SK-N-SH treated with all-trans-retinoic acid at 6 μM for 48 hours (cell line): Measurements from ENCODE around the gene ANKS3.
A peak's percentile ranks its signal among the peaks of the same experiment; 100 is the strongest.

Experiments used
- ATAC-seq: fragments of 200-7000 bp; cut with Tn5 transposase; 3 replicates; pipeline ENCODE4 v1.9.1; 2020; ENCODE audit warnings: mild to moderate bottlenecking, moderate library complexity
- ARNTL ChIP-seq: fragments of 450-650 bp; formaldehyde crosslinking; IDR thresholded peaks from 2 replicates; pipeline ENCODE4 v1.5.0; 2020; ENCODE audit warnings: low read depth, mild to moderate bottlenecking, moderate library complexity, borderline replicate concordance
- BACH2 ChIP-seq: fragments of 250-450 bp; sonication (Bioruptor Pico); IDR thresholded peaks from 2 replicates; pipeline ENCODE4 v1.9.0; 2021; ENCODE audit warnings: mild to moderate bottlenecking, borderline replicate concordance
- ESRRG ChIP-seq: fragments of 250-450 bp; sonication (Bioruptor Pico); IDR thresholded peaks from 2 replicates; pipeline ENCODE4 v1.6.1; 2021; ENCODE audit warnings: mild to moderate bottlenecking
- GLIS3 ChIP-seq: fragments of 250-450 bp; sonication (Bioruptor Pico); IDR thresholded peaks from 2 replicates; pipeline ENCODE4 v1.5.0; 2020; ENCODE audit warnings: mild to moderate bottlenecking, moderate library complexity
- OSR1 ChIP-seq: fragments of 250-450 bp; sonication (Bioruptor Pico); IDR thresholded peaks from 2 replicates; pipeline ENCODE4 v1.8.0; 2022; ENCODE audit warnings: moderate library complexity, mild to moderate bottlenecking, inconsistent platforms
- PPARA ChIP-seq: fragments of 250-450 bp; sonication (Bioruptor Pico); IDR thresholded peaks from 2 replicates; pipeline ENCODE4 v1.5.0; 2020; ENCODE audit warnings: mild to moderate bottlenecking, borderline replicate concordance
- RARB ChIP-seq: fragments of 250-450 bp; sonication (Bioruptor Pico); IDR thresholded peaks from 2 replicates; pipeline ENCODE4 v1.8.0; 2021; ENCODE audit warnings: mild to moderate bottlenecking, moderate library complexity
- SNAI2 ChIP-seq: fragments of 250-450 bp; sonication (Bioruptor Pico); IDR thresholded peaks from 2 replicates; pipeline ENCODE4 v1.5.0; 2020; ENCODE audit warnings: mild to moderate bottlenecking, moderate library complexity
- TCF4 ChIP-seq: fragments of 250-450 bp; sonication (Bioruptor Pico); IDR thresholded peaks from 2 replicates; pipeline ENCODE4 v1.8.0; 2021; ENCODE audit warnings: mild to moderate bottlenecking, moderate library complexity, borderline replicate concordance
- ZC3H10 ChIP-seq: fragments of 250-450 bp; sonication (Bioruptor Pico); IDR thresholded peaks from 2 replicates; pipeline ENCODE4 v1.5.1; 2021; ENCODE audit warnings: mild to moderate bottlenecking, moderate library complexity
- ZFP30 ChIP-seq: fragments of 450-650 bp; formaldehyde crosslinking; IDR thresholded peaks from 2 replicates; pipeline ENCODE4 v1.5.0; 2022; ENCODE audit warnings: mild to moderate bottlenecking, moderate library complexity
- ZNF565 ChIP-seq: fragments of 450-650 bp; formaldehyde crosslinking; conservative IDR thresholded peaks from 2 replicates; pipeline ENCODE4 v1.5.0; 2020; ENCODE audit warnings: low read depth, mild to moderate bottlenecking, moderate library complexity
- ZNF70 ChIP-seq: fragments of 450-650 bp; formaldehyde crosslinking; IDR thresholded peaks from 2 replicates; pipeline ENCODE4 v1.5.0; 2020; ENCODE audit warnings: mild to moderate bottlenecking, moderate library complexity
- TF ChIP-seq, protein P1 (sequence below): fragments of 250-450 bp; sonication (Bioruptor Pico); IDR thresholded peaks from 2 replicates; pipeline ENCODE4 v1.8.0; 2020; ENCODE audit warnings: mild to moderate bottlenecking, moderate library complexity, borderline replicate concordance
- TF ChIP-seq, protein P2 (sequence below): fragments of 250-450 bp; sonication (Bioruptor Pico); IDR thresholded peaks from 2 replicates; pipeline ENCODE4 v1.8.0; 2021; ENCODE audit warnings: low read depth, mild to moderate bottlenecking, moderate library complexity, borderline replicate concordance
- TF ChIP-seq, protein P3 (sequence below): fragments of 250-450 bp; sonication (Bioruptor Pico); IDR thresholded peaks from 2 replicates; pipeline ENCODE4 v1.5.0; 2020; ENCODE audit warnings: mild to moderate bottlenecking, moderate library complexity
- TF ChIP-seq, protein P4 (sequence below): fragments of 250-450 bp; sonication (Bioruptor Pico); IDR thresholded peaks from 2 replicates; pipeline ENCODE4 v1.5.1; 2020; ENCODE audit warnings: low read depth, mild to moderate bottlenecking, moderate library complexity

ANKS3 gene

DNA sequence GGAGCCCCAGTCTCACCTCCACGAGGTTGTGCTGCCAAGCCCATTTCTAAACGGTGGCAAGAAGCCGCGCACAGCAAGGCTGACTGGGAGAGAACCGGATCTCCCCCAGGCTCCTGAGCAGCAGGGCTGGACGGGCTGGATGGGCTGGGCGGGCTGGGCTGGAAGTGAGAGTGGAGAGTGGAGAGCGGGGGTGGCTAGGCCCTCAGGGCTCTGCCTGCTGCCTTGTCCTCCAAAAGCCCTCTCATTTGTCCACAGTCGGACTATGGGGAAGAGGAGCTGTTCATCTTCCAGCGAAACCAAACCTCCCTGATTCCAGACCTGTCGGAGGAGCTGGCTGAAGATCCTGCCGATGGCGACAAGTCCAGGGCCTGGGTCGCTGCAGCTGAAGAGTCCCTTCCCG is 3.5 kb upstream of the ANKS3 start:
- TF ChIP-seq ZNF70 (CRISPR knock-in tag) = no peak
- no peak for TF ChIP-seq OSR1 (CRISPR knock-in tag)
- TF ChIP-seq GLIS3 (CRISPR knock-in tag) = no peak
- TF ChIP-seq RARB (CRISPR knock-in tag) = no peak
- no peak for TF ChIP-seq ZNF565
- TF ChIP-seq BACH2 (CRISPR knock-in tag) = no peak
- TF ChIP-seq, all 23 proteins: peak for 0
- ATAC-seq = no peak

DNA sequence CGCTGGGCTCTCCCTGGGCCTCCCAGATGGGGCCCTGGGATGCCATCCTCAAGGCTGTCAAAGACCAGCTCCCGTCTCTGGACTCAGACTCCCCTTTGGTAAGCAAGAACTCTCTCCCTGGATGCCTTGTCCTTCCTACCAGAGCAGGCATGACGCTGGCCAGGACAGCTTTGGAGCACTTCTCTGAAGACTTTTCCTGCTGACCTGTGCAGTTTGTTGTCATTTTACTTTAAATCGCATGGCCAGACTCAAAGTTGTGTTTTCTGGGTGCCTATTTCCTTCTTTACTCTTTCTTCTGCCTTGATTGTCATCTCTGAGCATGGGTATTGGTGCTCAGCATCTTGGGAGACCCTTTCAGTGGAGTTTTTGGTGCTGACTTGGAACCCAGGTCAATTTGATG is 2.5 kb upstream of the ANKS3 start:
- ATAC-seq = no peak
- TF ChIP-seq, protein P1, sequence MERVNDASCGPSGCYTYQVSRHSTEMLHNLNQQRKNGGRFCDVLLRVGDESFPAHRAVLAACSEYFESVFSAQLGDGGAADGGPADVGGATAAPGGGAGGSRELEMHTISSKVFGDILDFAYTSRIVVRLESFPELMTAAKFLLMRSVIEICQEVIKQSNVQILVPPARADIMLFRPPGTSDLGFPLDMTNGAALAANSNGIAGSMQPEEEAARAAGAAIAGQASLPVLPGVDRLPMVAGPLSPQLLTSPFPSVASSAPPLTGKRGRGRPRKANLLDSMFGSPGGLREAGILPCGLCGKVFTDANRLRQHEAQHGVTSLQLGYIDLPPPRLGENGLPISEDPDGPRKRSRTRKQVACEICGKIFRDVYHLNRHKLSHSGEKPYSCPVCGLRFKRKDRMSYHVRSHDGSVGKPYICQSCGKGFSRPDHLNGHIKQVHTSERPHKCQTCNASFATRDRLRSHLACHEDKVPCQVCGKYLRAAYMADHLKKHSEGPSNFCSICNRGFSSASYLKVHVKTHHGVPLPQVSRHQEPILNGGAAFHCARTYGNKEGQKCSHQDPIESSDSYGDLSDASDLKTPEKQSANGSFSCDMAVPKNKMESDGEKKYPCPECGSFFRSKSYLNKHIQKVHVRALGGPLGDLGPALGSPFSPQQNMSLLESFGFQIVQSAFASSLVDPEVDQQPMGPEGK = no peak
- TF ChIP-seq ZC3H10 = no peak
- TF ChIP-seq ARNTL = no peak
- TF ChIP-seq SNAI2 (CRISPR knock-in tag) = no peak
- no peak for TF ChIP-seq ESRRG
- TF ChIP-seq TCF4 (CRISPR knock-in tag) = no peak
- TF ChIP-seq, protein P2, sequence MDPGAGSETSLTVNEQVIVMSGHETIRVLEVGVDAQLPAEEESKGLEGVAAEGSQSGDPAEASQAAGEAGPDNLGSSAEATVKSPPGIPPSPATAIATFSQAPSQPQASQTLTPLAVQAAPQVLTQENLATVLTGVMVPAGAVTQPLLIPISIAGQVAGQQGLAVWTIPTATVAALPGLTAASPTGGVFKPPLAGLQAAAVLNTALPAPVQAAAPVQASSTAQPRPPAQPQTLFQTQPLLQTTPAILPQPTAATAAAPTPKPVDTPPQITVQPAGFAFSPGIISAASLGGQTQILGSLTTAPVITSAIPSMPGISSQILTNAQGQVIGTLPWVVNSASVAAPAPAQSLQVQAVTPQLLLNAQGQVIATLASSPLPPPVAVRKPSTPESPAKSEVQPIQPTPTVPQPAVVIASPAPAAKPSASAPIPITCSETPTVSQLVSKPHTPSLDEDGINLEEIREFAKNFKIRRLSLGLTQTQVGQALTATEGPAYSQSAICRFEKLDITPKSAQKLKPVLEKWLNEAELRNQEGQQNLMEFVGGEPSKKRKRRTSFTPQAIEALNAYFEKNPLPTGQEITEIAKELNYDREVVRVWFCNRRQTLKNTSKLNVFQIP = no peak

DNA sequence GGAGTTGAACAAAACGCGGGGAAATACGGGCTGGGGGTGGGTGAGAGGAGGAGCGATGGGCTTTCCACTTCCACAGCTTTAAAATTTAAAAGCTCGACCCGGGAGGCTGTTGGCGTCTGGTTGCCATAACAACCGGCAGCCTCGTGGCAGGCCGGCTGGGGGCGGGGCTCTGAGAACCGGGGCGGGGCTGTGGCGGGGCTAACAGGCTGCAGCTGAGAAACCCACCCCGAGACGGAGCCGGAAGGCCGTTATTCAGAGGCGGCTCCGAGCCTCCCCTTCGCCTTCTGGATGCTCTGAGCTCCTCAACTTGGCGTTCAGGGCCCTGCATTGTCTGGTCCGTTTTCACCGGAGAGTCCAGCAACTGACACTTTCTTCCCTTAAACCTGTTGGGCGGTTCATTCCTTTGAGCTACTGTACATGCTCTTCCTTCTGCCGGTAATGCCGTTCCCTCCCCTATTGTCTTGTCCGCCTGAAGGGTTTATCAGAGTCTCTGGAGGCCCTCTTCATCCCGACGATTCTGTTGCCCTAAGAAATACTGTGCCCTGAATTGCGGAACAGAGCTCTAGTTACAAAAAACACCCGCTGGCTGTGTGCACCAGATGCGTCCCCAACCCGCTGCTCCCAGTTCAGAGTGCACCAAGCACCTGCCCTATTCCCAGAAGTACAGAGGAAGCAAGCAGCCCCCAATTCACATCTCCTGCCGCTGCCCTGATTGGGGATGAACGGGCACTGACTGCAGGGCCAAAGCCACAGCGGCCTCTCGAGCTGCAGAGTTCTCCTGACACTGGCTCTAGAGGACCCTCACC is 862 bp upstream of the ANKS3 start:
- TF ChIP-seq BACH2 (CRISPR knock-in tag) (no peak), PPARA (CRISPR knock-in tag) (no peak), SNAI2 (CRISPR knock-in tag) (no peak), ARNTL (no peak), ZFP30 (CRISPR knock-in tag) (no peak)
- TF ChIP-seq, protein P3, sequence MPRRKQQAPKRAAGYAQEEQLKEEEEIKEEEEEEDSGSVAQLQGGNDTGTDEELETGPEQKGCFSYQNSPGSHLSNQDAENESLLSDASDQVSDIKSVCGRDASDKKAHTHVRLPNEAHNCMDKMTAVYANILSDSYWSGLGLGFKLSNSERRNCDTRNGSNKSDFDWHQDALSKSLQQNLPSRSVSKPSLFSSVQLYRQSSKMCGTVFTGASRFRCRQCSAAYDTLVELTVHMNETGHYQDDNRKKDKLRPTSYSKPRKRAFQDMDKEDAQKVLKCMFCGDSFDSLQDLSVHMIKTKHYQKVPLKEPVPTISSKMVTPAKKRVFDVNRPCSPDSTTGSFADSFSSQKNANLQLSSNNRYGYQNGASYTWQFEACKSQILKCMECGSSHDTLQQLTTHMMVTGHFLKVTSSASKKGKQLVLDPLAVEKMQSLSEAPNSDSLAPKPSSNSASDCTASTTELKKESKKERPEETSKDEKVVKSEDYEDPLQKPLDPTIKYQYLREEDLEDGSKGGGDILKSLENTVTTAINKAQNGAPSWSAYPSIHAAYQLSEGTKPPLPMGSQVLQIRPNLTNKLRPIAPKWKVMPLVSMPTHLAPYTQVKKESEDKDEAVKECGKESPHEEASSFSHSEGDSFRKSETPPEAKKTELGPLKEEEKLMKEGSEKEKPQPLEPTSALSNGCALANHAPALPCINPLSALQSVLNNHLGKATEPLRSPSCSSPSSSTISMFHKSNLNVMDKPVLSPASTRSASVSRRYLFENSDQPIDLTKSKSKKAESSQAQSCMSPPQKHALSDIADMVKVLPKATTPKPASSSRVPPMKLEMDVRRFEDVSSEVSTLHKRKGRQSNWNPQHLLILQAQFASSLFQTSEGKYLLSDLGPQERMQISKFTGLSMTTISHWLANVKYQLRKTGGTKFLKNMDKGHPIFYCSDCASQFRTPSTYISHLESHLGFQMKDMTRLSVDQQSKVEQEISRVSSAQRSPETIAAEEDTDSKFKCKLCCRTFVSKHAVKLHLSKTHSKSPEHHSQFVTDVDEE (CRISPR knock-in tag) = no peak
- TF ChIP-seq, protein P4, sequence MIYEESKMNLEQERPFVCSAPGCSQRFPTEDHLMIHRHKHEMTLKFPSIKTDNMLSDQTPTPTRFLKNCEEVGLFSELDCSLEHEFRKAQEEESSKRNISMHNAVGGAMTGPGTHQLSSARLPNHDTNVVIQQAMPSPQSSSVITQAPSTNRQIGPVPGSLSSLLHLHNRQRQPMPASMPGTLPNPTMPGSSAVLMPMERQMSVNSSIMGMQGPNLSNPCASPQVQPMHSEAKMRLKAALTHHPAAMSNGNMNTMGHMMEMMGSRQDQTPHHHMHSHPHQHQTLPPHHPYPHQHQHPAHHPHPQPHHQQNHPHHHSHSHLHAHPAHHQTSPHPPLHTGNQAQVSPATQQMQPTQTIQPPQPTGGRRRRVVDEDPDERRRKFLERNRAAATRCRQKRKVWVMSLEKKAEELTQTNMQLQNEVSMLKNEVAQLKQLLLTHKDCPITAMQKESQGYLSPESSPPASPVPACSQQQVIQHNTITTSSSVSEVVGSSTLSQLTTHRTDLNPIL (CRISPR knock-in tag) = no peak
- TF ChIP-seq, protein P1 = no peak
- ATAC-seq = peak; percentile 81

DNA sequence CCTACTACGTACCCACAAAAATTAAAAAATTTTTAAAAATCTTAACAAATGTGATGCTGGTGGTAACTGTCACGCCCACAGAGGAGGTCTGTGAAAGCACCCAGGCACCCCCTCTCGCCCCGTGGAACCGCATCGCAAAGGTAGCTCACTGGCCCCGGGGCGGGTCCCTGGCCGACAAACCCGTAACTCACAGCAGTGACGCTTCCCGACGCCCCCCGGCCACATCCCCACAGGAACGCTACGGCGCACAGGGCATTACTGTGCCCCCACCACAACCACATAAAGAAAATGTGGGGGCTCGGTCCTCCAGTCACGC is 366 bp downstream of the ANKS3 start:
- no peak for TF ChIP-seq ZNF70 (CRISPR knock-in tag)
- ATAC-seq = peak; percentile 1
